B cell (primary cell): ENCODE measurements around the gene RPP30. TPM values are rescaled to one million over a fixed set of nuclear protein-coding genes. Genes with fewer than 3 reads are reported as not detected.

Source experiments
- ATAC-seq: fragments of 200-7000 bp; cut with Tn5 transposase; one replicate; pipeline ENCODE4 v1.10.0; 2021; ENCODE audit warnings: low read depth, mild to moderate bottlenecking, moderate number of reproducible peaks, moderate library complexity
- CTCF ChIA-PET: fragments of 350-600 bp; sonication (Branson Sonifier 250); formaldehyde crosslinking; loops from one replicate; lab custom pipeline; 2021; ENCODE audit warnings: antibody characterized with exemption, inconsistent platforms; lab: Charles Lee
- POLR2A ChIA-PET: fragments of 350-600 bp; sonication (Branson Sonifier 250); formaldehyde crosslinking; loops from one replicate; lab custom pipeline; 2021; ENCODE audit warnings: antibody characterized with exemption; lab: Charles Lee
- DNase-seq: peaks from one replicate; pipeline ENCODE4 v3.0.0; 2013
- H2AFZ ChIP-seq: 2 replicates; pipeline ENCODE4 v1.6.1; 2012; ENCODE audit warnings: mild to moderate bottlenecking, low read depth, low read length; ENCODE audit not compliant: insufficient read depth, poor library complexity, severe bottlenecking
- H3K27ac ChIP-seq, 2 donors: 1 replicate in 1 of 2; 2 replicates in 1 of 2; pipeline ENCODE4 v1.5.1; 2012 to 2013; ENCODE audit warnings: low read length in 2 of 2, mild to moderate bottlenecking in 2 of 2, moderate library complexity in 1 of 2
- H3K27me3 ChIP-seq, 4 experiments: fragments of 200-600 bp in 1 of 4; sonication (generic) in 1 of 4; replicated peaks in 1 of 4; 1 replicate in 2 of 4; 2 replicates in 2 of 4; pipeline versions ENCODE4 v1.6.1 to v1.7.0; 2013 to 2016; ENCODE audit warnings: low read length in 3 of 4, mild to moderate bottlenecking in 2 of 4, mixed read lengths in 1 of 4, moderate library complexity in 1 of 4; ENCODE audit not compliant: insufficient read depth in 4 of 4, control insufficient read depth in 3 of 4; ENCODE audit errors: control extremely low read depth in 1 of 4
- H3K36me3 ChIP-seq, 2 experiments: replicated peaks in 1 of 2; 1 replicate in 1 of 2; 2 replicates in 1 of 2; pipeline versions ENCODE4 v1.6.1 to v1.7.1; 2013; ENCODE audit warnings: low read length in 1 of 2; ENCODE audit not compliant: insufficient read depth in 2 of 2, control insufficient read depth in 1 of 2; ENCODE audit errors: control extremely low read depth in 1 of 2, extremely low read depth in 1 of 2
- H3K4me1 ChIP-seq, 2 donors: fragments of 200-600 bp in 1 of 2; sonication (generic) in 1 of 2; 1 replicate in 1 of 2; 2 replicates in 1 of 2; pipeline versions ENCODE4 v1.5.1 to v1.6.1; 2013 to 2017; ENCODE audit warnings: low read length in 2 of 2; ENCODE audit not compliant: control insufficient read depth in 2 of 2, insufficient read depth in 2 of 2
- H3K4me2 ChIP-seq: replicated peaks from 2 replicates; pipeline ENCODE3; 2012; ENCODE audit warnings: mild to moderate bottlenecking, low read depth, low read length; ENCODE audit not compliant: poor library complexity, severe bottlenecking
- H3K4me3 ChIP-seq, 5 experiments: fragments of 200-600 bp in 1 of 5; sonication (generic) in 1 of 5; 1 replicate in 3 of 5; 2 replicates in 2 of 5; pipeline versions ENCODE4 v1.5.1 to v1.7.0; 2011 to 2016; ENCODE audit warnings: low read length in 4 of 5, mild to moderate bottlenecking in 4 of 5, low read depth in 2 of 5, control low read depth in 1 of 5, moderate library complexity in 1 of 5; ENCODE audit not compliant: insufficient read depth in 1 of 5; ENCODE audit errors: control extremely low read depth in 1 of 5, extremely low read depth in 1 of 5
- H3K79me2 ChIP-seq: fragments of 200-600 bp; sonication (generic); one replicate; pipeline ENCODE4 v1.6.0; 2016; ENCODE audit warnings: low read length; ENCODE audit not compliant: control insufficient read depth, insufficient read depth
- H3K9ac ChIP-seq: fragments of 200-600 bp; sonication (generic); 2 replicates; pipeline ENCODE4 v1.6.1; 2017; ENCODE audit warnings: mild to moderate bottlenecking, low read length, moderate library complexity
- H3K9me3 ChIP-seq, 3 donors: one replicate each; pipeline versions ENCODE4 v1.6.1 to v1.7.1; 2013; ENCODE audit warnings: low read length in 2 of 3; ENCODE audit not compliant: control insufficient read depth in 2 of 3, insufficient read depth in 1 of 3; ENCODE audit errors: control extremely low read depth in 1 of 3
- H4K20me1 ChIP-seq: 2 replicates; pipeline ENCODE4 v1.6.0; 2012; ENCODE audit warnings: mild to moderate bottlenecking, low read length; ENCODE audit not compliant: insufficient read depth, control insufficient read depth, poor library complexity, severe bottlenecking
- H3K27ac Mint-ChIP-seq: one replicate; pipeline ENCODE4 v1.8.0; 2021; ENCODE audit warnings: mixed read lengths
- H3K27me3 Mint-ChIP-seq: one replicate; pipeline ENCODE4 v1.8.0; 2021; ENCODE audit warnings: mixed read lengths
- H3K4me1 Mint-ChIP-seq: one replicate; pipeline ENCODE4 v1.8.0; 2021; ENCODE audit warnings: mixed read lengths
- H3K4me3 Mint-ChIP-seq: one replicate; pipeline ENCODE4 v1.8.0; 2021; ENCODE audit warnings: mixed read lengths
- H3K9me3 Mint-ChIP-seq: one replicate; pipeline ENCODE4 v1.8.0; 2022; ENCODE audit warnings: mixed read lengths; ENCODE audit not compliant: insufficient read depth
- EZH2 ChIP-seq: IDR thresholded peaks from 2 replicates; pipeline ENCODE4 v1.6.1; 2012; ENCODE audit warnings: borderline replicate concordance, low read depth, mild to moderate bottlenecking, moderate library complexity, low read length; ENCODE audit not compliant: insufficient read depth, poor library complexity, severe bottlenecking
- WGBS: methylation state at CpG from one replicate; pipeline ENCODE4 v1.1.5; 2013; ENCODE audit warnings: missing lambda C conversion rate; ENCODE audit not compliant: insufficient coverage; 5-methylcytosine and 5-hydroxymethylcytosine counted together
- intact Hi-C: fragments of 100-400 bp; cut with micrococcal nuclease; formaldehyde crosslinking; loops from one replicate; pipeline ENCODE4 v1.10.0; 2022
- polyA plus RNA-seq: library from polyadenylated mRNA; depleted of rRNA; stranded (reverse); fragments of >200 nt; gene quantifications from 2 replicates; pipeline ENCODE4 v1.2.3, GENCODE V29; 2012
- total RNA-seq, 2 donors: library from RNA; stranded (reverse); fragments of 120-200 nt in 1 of 2; gene quantifications; 1 replicate in 1 of 2; 2 replicates in 1 of 2; pipeline versions ENCODE4 v1.2.3 to v1.2.4, GENCODE V29; 2013 to 2022
- TF ChIP-seq, protein P1 (sequence below): fragments of 200-600 bp; IDR thresholded peaks from one replicate; pipeline ENCODE4 v1.8.0; 2022; ENCODE audit warnings: antibody characterized with exemption, mild to moderate bottlenecking

Gene RPP30
- total and polyA plus RNA-seq, 2 donors (not counting 1 experiment from before 2014, with no cell fraction given): 28.2 to 41.7 TPM

DNA sequence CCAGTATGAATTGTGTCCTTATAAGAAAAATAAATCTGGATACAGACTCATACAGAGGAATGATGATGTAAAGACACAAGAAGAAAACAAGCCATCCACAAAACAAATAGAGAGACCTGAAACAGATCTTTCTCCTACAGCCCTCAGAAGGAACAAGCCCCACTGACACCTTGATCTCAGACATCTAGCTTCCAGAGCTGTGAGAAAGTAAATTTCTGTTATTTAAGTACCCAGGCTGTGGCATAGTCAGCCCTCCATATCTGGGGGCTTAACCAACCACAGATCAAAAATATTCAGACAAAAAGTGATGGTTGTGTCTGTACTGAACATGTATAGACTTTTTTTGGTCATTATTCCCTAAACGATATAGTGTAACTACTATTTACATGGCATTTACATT lies 73.0 kb downstream of the RPP30 start:
- H3K4me3 ChIP-seq: no peak overlapping the region
- Mint-ChIP-seq H3K4me1 (no peaks in the 10 kb centered on the region), H3K4me3 (no peak overlapping the region), H3K9me3 (no peaks in the 10 kb centered on the region), H3K27me3 (no peaks in the 10 kb centered on the region), H3K27ac (no peak overlapping the region)
- H3K9ac ChIP-seq: no peak overlapping the region
- no peaks in the 10 kb centered on the region for H3K27me3 ChIP-seq
- no peaks in the 10 kb centered on the region for H3K4me1 ChIP-seq
- H3K27ac ChIP-seq: no peak overlapping the region
- no peak overlapping the region for H2AFZ ChIP-seq
- TF ChIP-seq, protein P1, sequence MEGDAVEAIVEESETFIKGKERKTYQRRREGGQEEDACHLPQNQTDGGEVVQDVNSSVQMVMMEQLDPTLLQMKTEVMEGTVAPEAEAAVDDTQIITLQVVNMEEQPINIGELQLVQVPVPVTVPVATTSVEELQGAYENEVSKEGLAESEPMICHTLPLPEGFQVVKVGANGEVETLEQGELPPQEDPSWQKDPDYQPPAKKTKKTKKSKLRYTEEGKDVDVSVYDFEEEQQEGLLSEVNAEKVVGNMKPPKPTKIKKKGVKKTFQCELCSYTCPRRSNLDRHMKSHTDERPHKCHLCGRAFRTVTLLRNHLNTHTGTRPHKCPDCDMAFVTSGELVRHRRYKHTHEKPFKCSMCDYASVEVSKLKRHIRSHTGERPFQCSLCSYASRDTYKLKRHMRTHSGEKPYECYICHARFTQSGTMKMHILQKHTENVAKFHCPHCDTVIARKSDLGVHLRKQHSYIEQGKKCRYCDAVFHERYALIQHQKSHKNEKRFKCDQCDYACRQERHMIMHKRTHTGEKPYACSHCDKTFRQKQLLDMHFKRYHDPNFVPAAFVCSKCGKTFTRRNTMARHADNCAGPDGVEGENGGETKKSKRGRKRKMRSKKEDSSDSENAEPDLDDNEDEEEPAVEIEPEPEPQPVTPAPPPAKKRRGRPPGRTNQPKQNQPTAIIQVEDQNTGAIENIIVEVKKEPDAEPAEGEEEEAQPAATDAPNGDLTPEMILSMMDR: no peak
- no peak for TF ChIP-seq EZH2
- ChIA-PET CTCF (no interaction called here), POLR2A (no interaction called here)
- H4K20me1 ChIP-seq: no peaks in the 10 kb centered on the region
- H3K4me2 ChIP-seq: no peak overlapping the region
- H3K9me3 ChIP-seq: no peaks in the 10 kb centered on the region
- ATAC-seq (no peak), DNase-seq (no peak)
- no peaks in the 10 kb centered on the region for H3K36me3 ChIP-seq
- intact Hi-C loops: no loop called here
- no peaks in the 10 kb centered on the region for H3K79me2 ChIP-seq
- no CpG with 5 or more reads among the region's 1 CpG for WGBS

DNA sequence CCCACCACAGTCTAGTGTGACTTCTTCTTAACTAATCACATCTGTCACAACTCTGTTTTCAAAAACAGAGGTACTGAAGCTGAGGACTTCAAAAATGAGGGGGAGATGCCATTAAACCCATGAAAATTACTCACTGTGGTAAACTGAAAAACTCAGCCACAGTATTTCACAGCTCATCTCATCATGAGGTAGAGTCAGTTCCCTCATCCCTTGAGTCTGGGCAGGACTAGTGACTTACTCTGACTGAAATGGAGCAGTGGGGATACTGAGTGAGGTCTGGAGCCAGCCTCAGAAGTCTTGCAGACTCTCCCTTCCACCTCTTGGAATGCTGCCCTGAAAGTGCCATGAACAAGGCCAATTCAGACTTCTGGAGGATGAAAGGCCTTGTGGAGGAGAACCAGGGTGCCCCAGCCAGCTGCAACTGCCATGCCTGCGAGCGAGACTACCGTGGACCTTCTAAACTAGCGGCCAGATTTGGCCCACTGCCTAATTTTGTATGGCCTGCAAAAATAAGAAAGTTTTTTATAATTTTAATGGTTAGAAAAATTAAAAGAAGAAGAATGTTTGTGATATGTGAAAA lies 73.8 kb downstream of the RPP30 start:
- no peak overlapping the region for H3K27ac Mint-ChIP-seq
- Histone ChIP-seq H4K20me1 (no peaks in the 10 kb centered on the region), H3K27ac (no peak overlapping the region), H3K9ac (no peak overlapping the region), H2AFZ (no peak overlapping the region), H3K4me3 (no peak overlapping the region), H3K9me3 (no peaks in the 10 kb centered on the region), H3K79me2 (no peaks in the 10 kb centered on the region), H3K4me2 (no peak overlapping the region), H3K4me1 (no peaks in the 10 kb centered on the region), H3K27me3 (no peaks in the 10 kb centered on the region), H3K36me3 (no peaks in the 10 kb centered on the region)
- DNase-seq (no peak), ATAC-seq (no peak)
- H3K27me3 Mint-ChIP-seq: no peaks in the 10 kb centered on the region
- no peak for TF ChIP-seq EZH2
- TF ChIP-seq, protein P1: no peak
- ChIA-PET POLR2A (no interaction called here), CTCF (no interaction called here)
- H3K4me1 Mint-ChIP-seq: no peaks in the 10 kb centered on the region
- H3K9me3 Mint-ChIP-seq: no peaks in the 10 kb centered on the region
- H3K4me3 Mint-ChIP-seq: no peak overlapping the region
- WGBS: 100% methylated on average over 4 of the region's 4 CpGs
- intact Hi-C loops: no loop called here
